GM18520 (cell line): ENCODE measurements around the gene FRMD4A.

Source experiments
- ATAC-seq: cut with Tn5 transposase; IDR thresholded peaks from one replicate; pipeline ENCODE4 v1.9.1; 2021; ENCODE audit not compliant: unreplicated experiment

Gene FRMD4A

DNA sequence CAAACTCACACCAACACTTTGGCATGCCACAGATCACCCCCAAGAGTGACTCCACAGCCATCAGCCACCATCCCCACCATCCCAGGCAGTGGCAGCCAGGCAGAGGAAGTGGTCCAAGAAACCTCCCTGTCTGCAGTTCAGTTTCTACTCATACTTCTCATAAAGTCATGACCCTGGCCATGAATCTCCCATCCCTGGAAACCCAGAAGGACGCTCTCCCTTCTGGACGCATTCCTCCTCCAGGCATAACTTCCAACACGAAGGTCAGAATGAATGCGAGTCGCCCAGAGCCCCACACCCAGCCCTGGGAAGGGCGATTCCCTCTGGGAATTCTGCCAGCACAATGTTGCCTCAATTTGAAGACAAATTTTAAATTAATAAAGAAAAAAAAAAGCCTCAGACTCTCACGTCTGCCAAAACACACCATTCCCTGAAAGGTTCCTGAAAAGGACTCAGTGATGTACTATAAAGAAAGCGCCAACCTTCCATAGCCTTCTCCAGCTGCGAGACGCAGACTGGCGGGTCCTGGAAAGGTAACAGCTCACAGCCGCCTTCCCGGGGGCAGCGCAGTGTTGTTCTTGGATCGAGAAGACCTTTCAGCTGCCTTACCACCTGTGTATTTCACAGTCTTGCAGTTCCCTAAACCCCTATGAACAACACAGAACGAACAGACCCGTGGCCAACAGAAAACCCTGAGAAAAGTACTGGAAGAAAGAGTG, 307.6 kb downstream of the FRMD4A start:
- ATAC-seq = no peak

DNA sequence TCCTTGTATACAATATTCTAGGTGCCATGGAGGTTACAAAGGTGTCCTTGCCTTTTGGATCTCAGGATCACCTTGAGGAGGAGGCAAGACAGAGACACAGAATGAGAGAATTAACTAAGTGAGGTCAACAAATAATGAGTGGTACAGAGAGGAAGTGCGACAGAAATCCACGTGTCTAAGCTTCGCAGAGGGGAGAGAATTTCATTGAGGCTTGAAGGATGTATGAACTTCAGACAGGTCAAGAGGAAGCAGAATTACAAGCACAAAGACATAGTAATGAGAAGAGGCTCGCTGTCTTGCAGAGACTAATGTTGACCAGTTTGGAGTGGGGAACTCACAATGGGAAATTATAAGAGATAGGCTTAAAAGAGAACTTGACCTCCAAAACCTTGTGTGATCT, 308.7 kb downstream of the FRMD4A start:
- no peak for ATAC-seq

- ATAC-seq = no peak
These were observed 310.6 kb downstream of the FRMD4A start for GRCh38 chr10:14020037-14020664.

DNA sequence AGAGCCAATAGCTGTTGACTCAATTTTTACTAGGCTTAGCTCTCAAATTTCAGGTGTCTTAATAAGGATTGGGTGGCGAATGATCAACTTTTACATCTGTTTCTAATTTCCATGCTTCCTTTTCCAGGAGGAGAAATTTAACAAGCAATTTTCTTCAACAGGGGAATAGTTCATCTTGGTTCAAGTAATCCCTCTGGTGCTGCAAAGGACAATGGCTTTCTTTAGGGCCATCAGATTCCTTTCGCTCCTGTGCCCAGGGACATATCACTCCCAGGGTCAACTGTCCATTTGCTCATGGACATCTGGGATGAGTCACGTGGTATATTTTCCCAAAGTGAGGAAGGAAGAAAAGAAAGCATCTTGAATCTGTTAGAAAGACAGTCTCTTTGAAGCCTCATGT, 313.3 kb downstream of the FRMD4A start:
- no peak for ATAC-seq

- no peak for ATAC-seq
These were observed 313.8 kb downstream of the FRMD4A start for GRCh38 chr10:14016931-14017333.

- ATAC-seq = no peak
These were observed 314.6 kb downstream of the FRMD4A start for GRCh38 chr10:14016011-14016536.

GRCh38 chr10:14014423-14014822, 316.3 kb downstream of the FRMD4A start:
- no peak for ATAC-seq

- no peak for ATAC-seq
These were observed 319.8 kb downstream of the FRMD4A start for GRCh38 chr10:14010769-14011574.

GRCh38 chr10:14010101-14010558, 320.6 kb downstream of the FRMD4A start:
- ATAC-seq = no peak

DNA sequence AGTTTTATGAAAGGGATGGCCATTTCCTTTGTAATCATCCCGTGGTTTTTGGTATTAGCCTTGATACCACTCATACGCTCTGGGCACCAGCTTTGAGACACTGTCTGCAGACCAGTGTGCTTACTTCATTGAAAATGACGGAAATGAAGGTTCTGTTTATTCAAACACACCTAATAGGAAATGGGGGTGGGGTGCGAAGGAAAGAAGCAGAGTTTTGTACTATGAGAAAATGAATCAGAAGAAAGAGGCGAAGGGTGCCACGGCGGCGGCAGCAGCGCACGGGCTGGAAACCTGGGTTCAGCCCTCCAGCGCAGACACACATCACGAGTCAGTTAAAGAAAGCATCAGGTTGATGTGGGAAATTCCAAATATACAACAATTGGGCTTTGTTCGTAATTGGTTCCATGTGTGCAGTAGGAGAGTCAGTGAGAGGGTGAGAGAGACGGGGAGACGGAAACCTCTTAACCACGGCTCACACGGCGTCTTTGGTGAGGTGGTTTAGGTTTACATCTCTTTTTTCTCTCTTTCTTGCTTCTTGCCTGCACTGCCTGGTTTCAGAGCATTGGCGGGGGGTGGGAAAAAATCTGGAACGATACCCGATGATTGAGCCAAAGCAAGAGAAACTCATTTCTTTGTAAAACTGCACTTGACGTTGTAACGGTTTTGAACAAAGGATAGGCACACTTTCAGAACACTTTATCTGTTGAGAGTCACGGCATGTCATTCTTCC, 321.2 kb downstream of the FRMD4A start:
- no peak for ATAC-seq

GRCh38 chr10:14008740-14009080, 322.0 kb downstream of the FRMD4A start:
- no peak for ATAC-seq

GRCh38 chr10:14004536-14004935, 326.2 kb downstream of the FRMD4A start:
- ATAC-seq = no peak

DNA sequence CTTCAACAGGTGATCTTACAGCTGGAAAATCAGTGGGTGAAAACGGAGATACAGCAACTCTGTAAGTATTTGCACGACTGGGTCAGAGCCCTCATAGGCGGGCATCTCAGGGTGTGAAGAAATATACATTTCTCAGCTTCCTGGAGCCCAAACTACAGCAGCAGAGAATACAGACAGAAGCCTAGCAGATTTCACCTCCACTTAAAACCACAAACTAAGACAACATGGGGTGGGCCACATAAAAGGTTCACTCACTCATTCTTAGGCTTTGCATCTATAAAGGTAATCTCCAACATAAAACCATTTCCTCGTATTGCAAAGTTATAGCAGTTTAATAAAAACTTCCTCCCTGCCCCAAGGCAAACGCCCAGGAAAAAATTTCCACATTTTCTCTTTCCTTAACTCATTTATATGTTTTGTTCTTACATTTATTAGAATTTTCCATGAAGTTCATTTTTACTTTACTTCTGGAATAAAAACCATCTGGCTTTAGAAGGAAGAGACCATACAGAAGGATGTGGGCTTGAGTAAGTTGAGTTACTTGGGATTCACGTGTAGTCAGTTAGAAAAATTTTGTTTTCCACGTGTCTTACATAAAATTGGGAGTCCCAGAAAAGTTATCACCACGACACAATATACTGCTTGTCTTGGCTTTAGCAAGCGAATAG, 327.1 kb downstream of the FRMD4A start:
- no peak for ATAC-seq

GRCh38 chr10:14001298-14002040, 329.3 kb downstream of the FRMD4A start:
- ATAC-seq = no peak

DNA sequence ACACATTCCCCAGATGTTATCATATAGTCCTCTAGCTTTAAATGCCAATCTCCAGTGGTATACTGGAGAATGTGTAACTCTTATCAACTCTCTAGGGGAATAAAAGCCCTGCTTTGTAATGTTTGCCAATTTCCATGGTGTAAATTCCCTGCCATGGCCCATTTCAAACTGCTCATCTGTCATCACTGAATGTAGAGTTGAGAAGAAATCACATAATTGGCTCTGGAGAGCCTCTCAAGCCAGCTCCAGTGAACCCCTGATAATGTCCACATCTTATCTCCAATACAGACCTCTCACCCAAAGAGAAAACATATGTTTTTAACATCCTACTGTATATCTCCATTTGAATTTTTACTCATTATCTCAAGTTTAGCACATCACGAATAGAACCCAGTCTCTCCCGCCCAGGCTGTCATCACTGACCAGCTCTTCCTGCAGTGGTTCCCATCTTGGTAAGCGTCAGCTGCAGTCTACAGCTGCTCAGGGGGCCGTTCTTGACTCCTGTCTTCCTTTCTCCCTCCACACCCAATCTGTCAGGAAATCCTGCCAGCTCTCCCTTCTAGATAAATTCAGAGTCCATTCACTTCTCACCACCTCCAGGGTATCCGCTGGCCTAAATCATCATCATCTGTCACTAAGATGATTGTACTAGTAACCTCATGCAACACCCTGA, 332.4 kb downstream of the FRMD4A start:
- ATAC-seq = no peak

DNA sequence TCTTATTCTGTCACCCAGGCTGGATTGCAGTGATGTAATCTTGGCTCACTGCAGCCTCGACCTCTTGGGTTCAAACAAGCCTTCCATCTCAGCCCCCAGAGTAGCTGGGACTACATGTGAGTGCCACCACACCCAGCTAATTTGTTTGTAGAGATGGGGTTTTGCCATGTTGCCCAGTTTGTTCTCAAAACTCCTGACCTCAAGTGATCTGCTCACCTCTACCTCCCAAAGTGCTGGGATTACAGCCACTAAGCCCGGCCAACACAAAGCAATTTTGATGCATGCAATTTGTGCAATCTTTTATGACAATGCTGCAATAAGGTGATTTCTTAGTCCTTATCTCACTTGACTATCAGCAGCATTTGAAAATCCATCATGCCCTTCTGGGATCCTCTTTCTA, 333.1 kb downstream of the FRMD4A start:
- ATAC-seq = no peak

DNA sequence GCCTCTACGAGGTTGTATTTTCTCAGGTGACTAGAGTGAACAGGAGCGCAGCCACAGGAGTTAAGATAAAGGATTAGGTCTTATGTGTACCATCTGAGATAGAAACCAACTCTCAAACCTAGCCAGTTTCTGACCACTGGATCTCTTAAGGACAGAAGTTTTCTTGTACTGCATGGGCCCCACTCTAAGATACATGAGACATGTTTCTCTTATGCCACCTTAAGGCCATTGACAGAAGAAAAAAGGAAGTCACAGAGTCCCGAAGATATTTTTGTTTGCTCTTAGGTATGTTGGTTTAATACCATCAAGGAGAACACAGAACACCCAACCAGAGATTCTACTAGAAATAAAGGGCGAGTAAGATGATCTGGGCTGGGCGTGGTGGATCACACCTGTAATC, 335.8 kb downstream of the FRMD4A start:
- ATAC-seq = no peak

DNA sequence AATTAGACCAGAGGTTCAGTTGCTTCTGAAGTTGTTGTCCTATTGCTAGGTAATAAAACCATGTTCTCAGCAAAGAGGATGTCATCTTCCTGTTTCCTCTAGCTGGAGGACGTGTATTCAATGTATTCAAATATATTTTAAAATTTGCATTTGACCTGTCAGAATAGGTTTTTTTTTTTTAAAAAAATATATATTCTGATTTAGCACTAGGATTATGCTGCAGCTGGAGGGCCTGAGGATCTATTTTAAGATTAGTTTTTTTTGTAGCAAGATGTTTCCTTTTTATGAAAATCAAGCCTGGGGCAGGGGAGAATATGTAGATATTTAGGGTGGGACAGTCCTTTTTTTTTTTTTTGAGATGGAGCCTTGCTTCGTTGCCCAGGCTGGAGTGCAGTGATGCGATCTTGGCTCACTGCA, 337.0 kb downstream of the FRMD4A start:
- no peak for ATAC-seq

DNA sequence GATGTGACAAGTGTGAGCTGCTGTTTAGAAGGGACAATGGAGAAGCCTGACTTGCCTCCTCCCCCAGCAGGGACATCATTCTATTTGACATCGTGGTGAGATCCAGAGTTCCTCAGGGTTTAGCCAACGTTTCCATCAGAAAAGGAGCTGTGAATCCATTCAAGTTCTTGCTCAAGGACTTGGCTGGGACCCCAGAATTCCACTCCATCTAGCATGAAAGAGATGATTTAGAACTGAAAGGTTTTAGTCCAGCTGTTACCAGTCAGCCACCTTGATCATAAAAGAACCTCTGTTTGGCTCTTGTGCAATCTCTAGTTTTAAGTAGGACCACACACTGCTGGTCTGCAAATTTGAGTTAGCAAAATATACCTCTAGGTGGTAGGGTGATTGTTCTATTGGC, 337.6 kb downstream of the FRMD4A start:
- no peak for ATAC-seq
